ENCODE measurements around the gene GRM5.

Gene GRM5

GRCh38 chr11:88704485-88704884 is 361.3 kb downstream of the GRM5 start:
- DNase-seq (ENCODE audit: low read depth, low spot score), result no peak

DNA sequence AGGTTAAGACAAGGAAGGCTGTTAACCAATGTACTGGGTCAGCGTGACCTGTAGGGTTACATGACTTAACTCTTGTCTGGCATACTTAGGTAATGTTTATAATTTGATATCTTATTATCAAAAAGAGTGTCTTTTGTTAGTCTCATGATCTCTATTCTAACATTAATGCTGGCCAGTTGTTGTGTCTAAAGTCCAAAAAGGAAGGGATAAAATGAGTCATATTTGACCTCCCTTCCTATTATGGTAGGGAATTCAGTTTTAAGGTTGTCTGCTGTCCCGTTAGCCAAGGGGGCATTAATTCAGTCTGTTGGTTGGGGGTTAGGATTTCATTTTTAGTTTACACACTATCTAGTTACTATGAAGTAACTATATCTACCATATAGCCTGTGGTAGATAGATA is 364.0 kb downstream of the GRM5 start:
- no peak for DNase-seq (ENCODE audit: low read depth, low spot score)

DNA sequence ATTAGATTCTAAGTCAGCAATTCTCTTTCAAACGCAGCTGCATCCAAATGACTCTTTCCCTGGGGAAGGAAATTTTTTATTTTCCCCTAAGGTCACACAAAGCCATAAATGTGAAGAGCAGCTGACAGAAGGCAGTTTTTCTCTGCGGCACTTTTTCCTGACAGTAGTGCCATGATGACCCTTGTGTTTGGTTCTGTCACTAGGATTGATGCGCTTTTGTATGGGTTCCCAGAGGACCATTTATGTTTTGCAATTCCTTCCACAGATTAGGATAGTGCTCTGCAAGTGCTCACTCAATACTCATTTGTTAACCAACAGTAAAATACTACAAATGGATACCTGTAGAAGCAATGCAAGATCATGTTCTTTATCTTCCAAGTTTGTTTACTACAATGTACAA is 368.6 kb downstream of the GRM5 start:
- no peak for DNase-seq (ENCODE audit: low read depth, low spot score)

GRCh38 chr11:88695689-88696414 is 369.9 kb downstream of the GRM5 start:
- DNase-seq (ENCODE audit: low read depth, low spot score), result no peak

- DNase-seq (ENCODE audit: low read depth, low spot score), result no peak
Observed at GRCh38 chr11:88692306-88693086, 373.3 kb downstream of the GRM5 start.

- DNase-seq (ENCODE audit: low read depth, low spot score), result no peak
Observed at GRCh38 chr11:88689548-88690240, 376.1 kb downstream of the GRM5 start.

DNA sequence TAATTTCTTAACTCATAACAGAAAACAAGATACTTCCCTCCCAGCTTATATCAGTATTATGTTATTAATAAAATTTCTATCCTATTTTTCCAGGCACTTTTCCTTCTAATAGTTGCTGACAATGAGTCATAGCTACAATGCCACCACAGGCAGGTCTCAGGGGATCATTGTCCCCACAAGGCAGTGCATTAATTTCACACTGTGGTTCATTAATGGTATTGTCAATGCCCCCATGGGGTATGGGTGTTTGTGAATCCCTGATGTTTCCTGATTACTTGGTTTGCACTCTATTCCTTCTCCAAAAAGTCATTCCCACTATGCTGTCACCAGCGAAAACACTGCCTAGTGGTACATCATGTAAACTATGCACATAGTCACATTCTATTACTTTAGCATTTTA is 382.8 kb downstream of the GRM5 start:
- no peak for DNase-seq (ENCODE audit: low read depth, low spot score)

- no peak for DNase-seq (ENCODE audit: low read depth, low spot score)
Observed at GRCh38 chr11:88680806-88681205, 385.0 kb downstream of the GRM5 start.

DNA sequence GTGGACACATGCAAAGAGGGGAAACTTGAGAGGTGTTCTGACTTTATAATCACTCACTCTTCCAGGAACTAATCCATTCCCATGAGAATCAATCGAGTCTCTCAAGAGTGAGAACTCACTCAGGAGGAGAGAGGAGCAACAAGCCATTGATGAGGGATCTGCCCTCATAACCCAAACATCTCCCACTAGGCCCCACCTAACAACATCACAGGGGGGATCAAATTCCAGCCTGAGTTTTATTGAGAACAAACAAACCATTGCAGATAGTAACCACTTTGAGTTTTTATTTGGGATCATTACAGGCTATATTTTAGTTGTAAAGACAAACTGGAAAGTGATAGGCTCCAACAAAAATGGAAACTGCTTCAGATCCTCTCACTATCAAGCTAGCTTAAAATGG is 399.4 kb downstream of the GRM5 start:
- DNase-seq (ENCODE audit: low read depth, low spot score), result no peak

- DNase-seq (ENCODE audit: low read depth, low spot score), result no peak
Observed at GRCh38 chr11:88657076-88657738, 408.6 kb downstream of the GRM5 start.

DNA sequence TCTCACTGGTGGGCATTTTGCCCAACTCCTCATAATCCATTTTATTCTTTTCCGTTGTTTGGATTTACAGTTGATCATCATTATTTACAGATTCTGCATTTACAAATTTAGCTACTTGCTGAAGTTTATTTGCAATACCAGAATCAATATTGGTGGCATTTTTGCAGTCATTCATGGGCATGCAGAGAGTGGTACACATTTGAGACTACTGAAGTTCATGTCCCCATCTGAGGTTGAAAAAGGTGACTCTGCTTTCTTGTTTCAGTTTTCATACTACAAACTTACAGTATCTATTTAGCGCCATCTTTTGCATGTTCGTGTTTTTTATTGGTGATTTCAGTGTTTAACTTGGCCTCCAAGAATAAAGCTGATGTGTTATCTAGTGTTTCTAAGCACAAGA is 409.5 kb downstream of the GRM5 start:
- DNase-seq (ENCODE audit: low read depth, low spot score), result no peak

GRCh38 chr11:88655656-88656055 is 410.1 kb downstream of the GRM5 start:
- DNase-seq (ENCODE audit: low read depth, low spot score), result no peak

DNA sequence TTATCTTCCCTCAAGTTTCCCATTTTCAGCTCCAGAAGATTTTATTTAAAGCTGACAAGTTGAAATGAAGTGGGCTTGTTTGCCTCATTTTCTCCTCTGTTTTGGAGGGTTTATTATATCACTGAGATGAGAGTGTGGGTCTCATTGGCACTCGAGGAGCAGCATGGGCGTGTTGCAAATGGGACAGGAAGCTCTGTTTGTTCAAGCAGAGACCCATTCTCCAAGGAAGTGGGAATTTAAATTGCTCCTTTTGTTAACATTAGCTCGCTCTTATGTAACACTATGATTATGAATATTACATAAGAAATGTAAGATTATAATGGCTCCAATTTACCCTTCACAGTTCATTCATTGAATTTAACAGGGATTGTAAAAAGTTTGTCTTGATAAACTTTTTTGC is 410.6 kb downstream of the GRM5 start:
- no peak for DNase-seq (ENCODE audit: low read depth, low spot score)

- DNase-seq (ENCODE audit: low read depth, low spot score), result no peak
Observed at GRCh38 chr11:88651556-88651955, 414.2 kb downstream of the GRM5 start.

GRCh38 chr11:88644724-88645123 is 421.1 kb downstream of the GRM5 start:
- no peak for DNase-seq (ENCODE audit: low read depth, low spot score)

GRCh38 chr11:88632163-88632562 is 433.6 kb downstream of the GRM5 start:
- no peak for DNase-seq (ENCODE audit: low read depth, low spot score)

- DNase-seq (ENCODE audit: low read depth, low spot score), result no peak
Observed at GRCh38 chr11:88631497-88631896, 434.3 kb downstream of the GRM5 start.

DNA sequence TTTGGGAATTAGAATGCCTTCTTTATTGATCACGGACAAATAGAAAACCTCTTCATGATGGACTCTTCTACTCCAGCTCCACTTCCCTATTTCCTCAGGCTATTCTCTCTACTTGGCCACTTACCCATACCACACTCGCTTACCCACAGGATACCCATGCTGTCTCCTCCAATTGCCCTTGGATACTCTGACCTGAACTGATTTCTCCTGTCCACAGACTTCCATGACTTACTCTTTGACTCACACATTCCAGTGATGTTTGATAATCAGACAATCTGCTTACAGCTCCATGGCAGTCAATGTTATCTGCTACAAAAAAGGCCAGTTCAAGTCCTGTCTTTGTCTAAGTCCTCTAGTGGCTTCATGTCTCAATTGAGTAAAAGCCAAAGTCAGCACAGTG is 436.3 kb downstream of the GRM5 start:
- no peak for DNase-seq (ENCODE audit: low read depth, low spot score)

DNA sequence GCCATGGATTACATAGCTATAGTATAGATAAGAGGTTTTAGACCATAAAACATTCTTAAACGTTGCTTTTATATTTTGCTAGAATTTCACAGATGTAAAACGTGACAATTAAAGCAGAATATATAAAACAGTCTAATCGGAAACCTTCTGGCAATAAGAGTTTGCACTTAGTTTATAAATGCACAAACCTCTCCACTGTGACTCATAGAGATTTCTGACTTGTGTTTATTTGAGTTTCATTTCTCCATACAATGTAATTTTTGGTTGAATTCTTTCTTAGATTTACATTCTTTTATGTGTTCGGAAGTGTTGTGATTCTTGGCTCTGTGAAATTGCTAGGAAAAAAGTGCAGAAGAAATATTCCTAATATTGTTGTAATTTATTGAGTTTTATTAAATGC is 439.6 kb downstream of the GRM5 start:
- DNase-seq (ENCODE audit: low read depth, low spot score), result no peak

DNA sequence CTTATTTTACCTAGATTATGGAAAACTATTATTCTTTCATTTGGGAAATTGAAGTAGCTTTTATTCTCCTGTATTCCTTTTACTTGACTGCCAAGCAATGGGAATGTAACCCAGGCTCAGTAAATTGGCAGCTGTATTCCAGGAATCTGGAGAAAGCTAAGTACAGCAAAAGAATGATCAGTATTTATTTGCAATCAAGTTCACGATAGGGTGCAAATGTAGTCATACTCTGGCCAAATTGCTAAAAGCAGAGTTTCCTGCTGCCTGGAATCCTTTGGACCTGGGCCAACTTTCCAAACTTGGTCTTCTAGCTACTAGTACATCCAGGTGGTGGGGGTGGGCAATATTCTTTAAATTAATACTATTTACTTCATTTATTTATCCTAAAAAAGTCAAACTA is 442.3 kb downstream of the GRM5 start:
- no peak for DNase-seq (ENCODE audit: low read depth, low spot score)

- DNase-seq (ENCODE audit: low read depth, low spot score), result no peak
Observed at GRCh38 chr11:88620568-88621130, 445.1 kb downstream of the GRM5 start.
